Posterior vena cava (tissue), 2 donors: ENCODE data around the gene FCHSD2. TPM values are rescaled to one million over a fixed set of nuclear protein-coding genes. Genes with fewer than 3 reads are reported as not detected.

Experiments used
- DNase-seq: peaks from one replicate; pipeline ENCODE4 v3.0.0-alpha.2; 2020; ENCODE audit warnings: low spot score
- intact Hi-C, 2 donors: fragments of 100-400 bp; cut with DNase I; formaldehyde crosslinking; loops; one replicate each; pipeline versions ENCODE4 v1.14.1 to v1.14.2; 2022 to 2023
- total RNA-seq, 2 donors: library from RNA; stranded (reverse); fragmentation: NEBNext Ultra II Directional; extraction: Animal tissue kit (Norgen Biotek cat#: 25700); gene quantifications; one replicate each; pipeline ENCODE4 v1.2.1, GENCODE V29; 2021
- donor health status: DM: yes; HTN: yes; CAD: no.
- donor health status: DM: yes; HTN: yes; CAD: no.

Gene FCHSD2
- total RNA-seq, 2 donors from 2014 or later = 55.6 to 62.1 TPM

- DNase-seq = no peak
- intact Hi-C loops = no loop called here
Measured at GRCh38 chr11:72848846-72849466, 293.2 kb downstream of the FCHSD2 start.

GRCh38 chr11:72844356-72844755 lies 297.8 kb downstream of the FCHSD2 start:
- no peak for DNase-seq
- intact Hi-C loops = loop anchor here in 1 of 2 donors (5.0 kb wide), 1 partner anchor 318 kb away; no protein-coding TSS in a partner anchor

- DNase-seq = no peak
- intact Hi-C loops = loop anchor here in 1 of 2 donors (5.0 kb wide), 1 partner anchor 320 kb away; no protein-coding TSS in a partner anchor
Measured at GRCh38 chr11:72842653-72843330, 299.3 kb downstream of the FCHSD2 start.

GRCh38 chr11:72842126-72842525 lies 300.0 kb downstream of the FCHSD2 start:
- intact Hi-C loops = loop anchor here in 1 of 2 donors (5.0 kb wide), 1 partner anchor 320 kb away; no protein-coding TSS in a partner anchor
- no peak for DNase-seq

- intact Hi-C loops = loop anchor here in 1 of 2 donors (5.0 kb wide), 1 partner anchor 321 kb away; no protein-coding TSS in a partner anchor
- no peak for DNase-seq
Measured at GRCh38 chr11:72841397-72841796, 300.7 kb downstream of the FCHSD2 start.

DNA sequence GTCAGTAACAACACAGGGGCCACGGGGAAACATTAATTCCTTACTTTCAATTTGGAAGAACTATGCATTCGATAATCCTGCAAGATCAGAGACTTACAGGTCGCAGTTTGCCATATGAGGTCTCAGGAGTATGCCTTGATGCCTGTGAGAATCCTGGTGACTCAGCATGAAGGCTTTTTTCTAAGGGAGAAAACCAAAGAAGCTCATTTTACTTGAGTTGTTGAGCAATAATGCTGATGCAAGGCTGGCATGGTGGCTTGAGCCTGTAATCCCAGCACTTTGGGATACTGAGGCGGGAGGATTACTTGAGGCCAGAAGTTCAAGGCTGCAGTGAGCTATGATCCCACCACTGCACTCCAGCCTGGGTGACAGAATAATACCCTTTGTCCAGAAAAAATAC lies 301.3 kb downstream of the FCHSD2 start:
- DNase-seq = no peak
- intact Hi-C loops = loop anchor here in 1 of 2 donors (5.0 kb wide), 1 partner anchor 322 kb away; no protein-coding TSS in a partner anchor

- DNase-seq = no peak
- intact Hi-C loops = loop anchor here in 1 of 2 donors (10.0 kb wide), 1 partner anchor 446 kb away; no protein-coding TSS in a partner anchor
Measured at GRCh38 chr11:72838691-72839305, 303.3 kb downstream of the FCHSD2 start.

DNA sequence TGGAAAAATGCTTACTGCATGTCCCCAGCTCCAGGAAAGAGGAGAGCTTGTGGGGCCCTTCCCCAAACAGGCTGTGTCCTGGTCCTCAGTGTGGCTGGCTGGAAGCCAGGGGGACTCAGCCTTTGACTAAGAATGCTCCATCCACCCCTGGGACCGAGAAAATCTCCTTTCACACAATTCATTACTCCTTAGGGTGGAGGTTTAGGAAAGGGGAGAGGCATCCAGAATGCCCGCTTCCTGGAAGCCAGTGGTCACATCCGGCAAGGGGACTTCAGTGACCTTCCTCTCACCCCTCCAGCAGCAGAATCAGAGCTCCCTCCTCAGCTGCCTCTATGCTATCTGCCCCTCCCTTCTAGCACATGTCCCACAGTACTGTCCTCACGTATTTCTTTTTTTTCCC lies 306.0 kb downstream of the FCHSD2 start:
- intact Hi-C loops = loop anchor here in 1 of 2 donors (10.0 kb wide), 1 partner anchor 449 kb away; no protein-coding TSS in a partner anchor
- no peak for DNase-seq

GRCh38 chr11:72834905-72835304 lies 307.2 kb downstream of the FCHSD2 start:
- no peak for DNase-seq
- intact Hi-C loops = loop anchor here in 1 of 2 donors (10.0 kb wide), 1 partner anchor 450 kb away; no protein-coding TSS in a partner anchor

GRCh38 chr11:72833811-72834493 lies 308.2 kb downstream of the FCHSD2 start:
- DNase-seq = no peak
- intact Hi-C loops = loop anchor here in 1 of 2 donors (10.0 kb wide), 1 partner anchor 451 kb away; no protein-coding TSS in a partner anchor

DNA sequence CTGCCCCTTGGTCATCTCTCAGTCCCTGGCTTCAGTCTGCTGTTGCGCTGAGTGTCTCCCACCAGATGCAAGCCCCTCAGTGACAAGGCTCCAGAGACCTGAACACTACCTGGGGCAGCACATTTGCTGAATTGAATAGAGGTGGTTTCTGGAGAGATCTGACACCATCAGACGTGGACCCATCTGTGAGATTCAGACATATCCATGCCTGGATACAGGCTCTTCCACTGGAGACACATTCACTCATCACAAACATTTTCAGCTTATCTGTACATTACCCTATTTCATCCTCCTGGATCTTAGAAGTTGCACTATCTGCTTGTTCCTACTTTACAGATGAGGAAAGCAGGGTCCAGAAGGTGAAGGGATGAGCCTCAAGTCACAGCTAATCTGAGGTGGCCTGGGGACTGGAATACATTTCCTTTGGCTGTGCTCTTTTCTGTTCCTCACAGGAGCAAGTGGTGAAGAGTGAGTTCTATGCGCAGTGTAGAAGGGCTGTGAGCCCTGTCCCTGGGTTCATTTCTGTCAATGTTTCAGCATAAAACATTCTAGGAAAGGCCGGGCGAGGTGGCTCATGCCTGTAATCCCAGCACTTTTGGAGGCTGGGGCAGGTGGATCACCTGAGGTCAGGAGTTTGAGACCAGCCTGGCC lies 308.9 kb downstream of the FCHSD2 start:
- intact Hi-C loops = loop anchor here in 1 of 2 donors (10.0 kb wide), 1 partner anchor 452 kb away; no protein-coding TSS in a partner anchor
- DNase-seq = no peak

- no peak for DNase-seq
Measured at GRCh38 chr11:72832301-72833082, 309.6 kb downstream of the FCHSD2 start.

GRCh38 chr11:72831521-72832300 lies 310.4 kb downstream of the FCHSD2 start:
- intact Hi-C loops = loop anchor here (2.0 to 10.0 kb wide), 3 partner anchors 345 to 453 kb away; no protein-coding TSS in a partner anchor
- DNase-seq = peak; percentile 94

More at GRCh38 chr11:72832301-72833082, 309.6 kb downstream of the FCHSD2 start:
- intact Hi-C loops = loop anchor here in 1 of 2 donors (10.0 kb wide), 1 partner anchor 452 kb away; no protein-coding TSS in a partner anchor

DNA sequence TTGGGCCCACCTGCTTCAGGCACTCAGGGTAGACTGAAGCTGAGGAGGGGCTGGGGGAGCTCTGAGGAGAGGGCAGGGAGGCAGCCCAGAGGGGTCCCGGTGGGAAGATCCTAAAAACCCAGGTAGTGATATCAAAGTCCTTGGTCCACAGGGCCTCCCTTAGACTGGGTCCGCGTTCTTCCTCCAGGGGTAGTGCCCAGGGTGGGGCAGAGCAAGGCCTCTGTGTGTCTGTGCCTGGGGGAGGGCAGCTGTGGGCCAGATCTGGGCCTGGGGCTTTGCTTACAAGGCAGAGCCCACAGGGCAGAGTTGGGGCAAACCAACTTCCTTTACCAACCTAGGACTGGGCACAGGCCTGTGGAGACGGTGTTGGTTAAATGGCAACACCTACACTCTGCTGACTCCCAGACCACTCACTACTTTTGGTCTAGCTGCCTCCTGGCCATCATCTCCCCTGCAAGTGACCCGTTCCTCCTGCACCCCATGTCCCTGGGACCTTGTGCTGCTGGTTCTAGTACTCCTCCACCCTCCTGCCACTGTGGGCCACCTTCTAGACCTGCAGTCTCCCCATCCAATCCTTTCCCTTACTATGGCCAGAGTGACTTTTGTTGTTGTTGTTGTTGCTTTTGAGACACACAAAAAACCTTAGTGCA lies 312.1 kb downstream of the FCHSD2 start:
- intact Hi-C loops = loop anchor here (2.0 to 10.0 kb wide), 5 partner anchors 315 to 455 kb away; partner anchors contain the start of gene FCHSD2 (in 1 of the 2)
- no peak for DNase-seq

- intact Hi-C loops = loop anchor here in 1 of 2 donors (10.0 kb wide), 2 partner anchors 316 to 416 kb away; partner anchors contain the start of gene FCHSD2
Measured at GRCh38 chr11:72829178-72829577, 312.9 kb downstream of the FCHSD2 start.

GRCh38 chr11:72828692-72829101 lies 313.4 kb downstream of the FCHSD2 start:
- intact Hi-C loops = loop anchor here in 1 of 2 donors (10.0 kb wide), 2 partner anchors 316 to 416 kb away; partner anchors contain the start of gene FCHSD2
- no peak for DNase-seq

More at GRCh38 chr11:72829178-72829577, 312.9 kb downstream of the FCHSD2 start:
- no peak for DNase-seq
